Measurements from ENCODE around the gene RALGPS1.

Gene RALGPS1

DNA sequence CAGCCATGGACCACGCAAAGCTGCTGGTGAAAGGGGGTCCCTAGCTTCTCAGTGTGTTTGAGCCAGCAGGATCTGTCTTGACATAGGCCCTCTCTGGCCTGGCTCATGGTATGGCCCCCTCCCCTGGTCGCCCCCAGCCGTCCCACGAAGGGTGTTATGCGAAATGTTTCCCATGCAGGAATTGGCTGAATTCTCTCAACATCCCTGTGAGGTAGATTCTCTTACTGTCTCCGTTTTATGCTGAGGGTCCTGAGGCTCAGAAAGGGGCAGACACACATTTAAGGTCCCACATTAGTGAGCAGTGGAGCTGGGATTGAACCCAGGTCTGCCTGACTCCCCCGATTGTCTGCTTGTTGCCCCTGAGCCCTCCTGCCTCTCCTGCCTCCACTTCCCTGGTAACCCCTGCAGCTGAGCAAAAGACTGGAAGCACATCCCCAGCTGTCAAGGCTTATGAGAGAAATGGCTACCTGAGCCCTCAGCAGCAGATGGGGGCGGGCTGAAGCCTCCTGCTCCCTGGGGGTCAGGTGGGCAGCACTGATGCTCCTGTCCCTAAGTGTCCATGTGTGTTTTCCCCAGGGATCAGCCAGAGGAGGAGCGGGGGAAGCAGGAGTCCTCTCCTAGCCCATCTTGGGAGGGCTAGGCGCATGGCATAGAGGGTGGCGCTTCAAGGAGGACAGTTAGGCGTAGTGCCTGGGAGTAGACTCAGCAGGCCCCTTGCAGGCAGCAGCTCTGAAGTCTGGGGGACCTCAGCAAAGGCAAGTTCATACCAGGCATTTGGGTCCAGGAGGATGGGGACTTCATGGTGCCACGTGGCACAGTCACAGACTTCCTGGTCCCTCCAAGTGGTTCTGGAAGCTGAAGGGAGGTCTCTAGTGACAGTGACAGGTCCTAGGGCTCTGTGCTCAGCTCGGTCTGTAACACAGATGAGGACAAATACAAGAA is 301.0 kb downstream of the RALGPS1 start:
- DNase-seq = no peak

DNA sequence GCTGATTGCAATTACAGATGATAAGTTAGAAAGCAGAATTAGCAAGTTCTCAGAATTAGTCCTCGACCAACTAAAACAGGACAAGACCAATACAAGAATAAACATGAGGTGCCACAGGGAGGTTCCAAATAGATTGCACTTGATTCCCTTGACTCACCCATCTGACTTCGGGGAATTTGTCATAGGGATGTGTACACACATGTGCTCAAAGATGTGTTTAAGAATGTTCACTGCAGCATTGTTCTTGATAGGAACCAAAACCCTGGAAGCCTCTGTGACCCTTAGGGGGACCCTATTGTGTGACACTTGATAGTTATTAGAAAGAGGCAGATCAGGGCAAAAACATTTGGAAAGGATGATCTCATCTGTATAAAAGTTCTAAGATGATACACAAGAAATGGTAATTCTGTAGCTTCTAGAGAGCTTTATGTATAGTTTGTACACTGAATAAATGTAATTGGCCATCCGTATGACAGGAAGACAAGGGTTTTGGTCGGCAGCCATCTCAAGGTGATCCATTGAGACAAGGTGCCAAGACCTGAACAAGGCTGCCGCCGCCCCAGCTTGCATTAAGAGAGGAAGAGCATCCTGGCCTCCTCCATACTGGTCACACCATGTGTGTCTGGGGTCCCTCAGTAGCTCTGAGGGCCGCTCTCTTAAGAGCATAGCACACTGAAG is 301.8 kb downstream of the RALGPS1 start:
- no peak for DNase-seq

- no peak for DNase-seq
These were observed 302.3 kb downstream of the RALGPS1 start for GRCh38 chr9:127216888-127217217.

GRCh38 chr9:127218818-127219217 is 304.2 kb downstream of the RALGPS1 start:
- DNase-seq = no peak

GRCh38 chr9:127219520-127219919 is 304.9 kb downstream of the RALGPS1 start:
- no peak for DNase-seq

DNA sequence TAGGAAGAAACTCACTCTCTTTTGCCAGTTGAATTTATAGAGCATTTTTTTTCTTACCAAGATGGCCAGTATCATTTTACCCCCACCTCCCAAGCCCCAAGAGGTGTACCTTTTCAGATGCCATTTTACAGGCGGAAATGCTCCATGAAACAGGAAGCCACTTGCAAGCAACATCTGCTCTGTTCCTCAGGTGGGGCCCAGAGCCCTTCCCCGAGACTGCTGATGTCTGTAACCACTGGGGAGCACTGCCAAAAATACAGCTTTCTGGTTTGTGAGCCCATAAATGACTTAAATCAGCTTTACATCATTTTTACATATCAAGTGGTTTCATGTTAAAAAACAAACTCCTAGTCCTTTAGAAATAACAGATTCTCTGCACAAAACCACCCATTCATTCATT is 307.1 kb downstream of the RALGPS1 start:
- no peak for DNase-seq

DNA sequence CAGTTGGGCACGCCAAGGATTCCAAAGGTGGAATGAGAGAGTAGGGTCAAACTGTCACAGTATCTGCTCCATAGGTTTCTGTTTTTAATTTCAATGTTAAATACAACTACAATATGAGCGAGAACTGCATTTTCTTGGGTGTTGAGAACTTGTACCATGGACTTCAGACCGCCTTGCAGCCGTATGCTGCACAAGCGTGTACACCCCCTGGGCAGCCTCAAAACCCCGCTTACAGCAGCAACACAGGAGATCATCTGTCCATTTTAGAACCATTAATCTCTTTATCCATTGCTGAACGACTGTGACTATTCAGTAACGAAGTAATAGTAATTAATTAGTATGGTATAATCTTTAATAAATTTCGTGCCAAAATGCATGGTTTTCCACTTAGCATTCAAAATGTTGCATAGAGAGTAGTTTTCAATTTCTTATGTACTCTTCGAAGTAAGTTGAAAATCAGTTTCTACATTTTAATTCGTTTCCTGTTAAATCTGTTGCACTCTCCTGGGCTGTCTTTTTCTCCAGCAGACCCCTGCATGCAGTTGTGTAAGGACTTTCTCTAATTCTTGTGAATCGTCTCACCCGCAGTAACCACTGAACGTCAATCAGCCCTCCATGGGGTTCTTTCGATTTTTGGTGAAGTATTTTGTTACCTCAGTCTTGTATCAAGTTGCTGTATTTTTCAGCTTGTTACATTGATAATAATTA is 308.0 kb downstream of the RALGPS1 start:
- DNase-seq = no peak

GRCh38 chr9:127223266-127223665 is 308.7 kb downstream of the RALGPS1 start:
- no peak for DNase-seq

DNA sequence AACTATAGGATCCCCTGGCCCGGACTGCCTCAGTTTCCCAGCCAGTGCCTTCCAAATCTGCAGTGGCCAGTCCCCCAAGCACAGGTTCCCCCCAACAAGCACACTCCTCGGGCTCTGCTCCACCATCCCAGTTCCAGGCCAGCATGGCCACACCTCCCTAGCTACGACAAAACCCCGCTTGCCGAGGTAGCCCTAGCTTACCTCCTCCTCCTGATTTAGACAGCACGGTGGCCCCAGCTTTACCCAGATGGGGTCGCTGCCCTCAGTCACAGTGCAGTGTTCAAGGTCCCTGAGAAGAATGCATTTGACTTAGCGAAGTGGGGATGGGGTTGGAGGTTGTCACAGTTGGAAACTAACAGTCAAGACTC is 309.2 kb downstream of the RALGPS1 start:
- no peak for DNase-seq

- DNase-seq = peak; percentile 80
These were observed 309.7 kb downstream of the RALGPS1 start for GRCh38 chr9:127224178-127224882.

GRCh38 chr9:127224883-127225739 is 310.5 kb downstream of the RALGPS1 start:
- DNase-seq = peak; percentile 80

- no peak for DNase-seq
These were observed 311.4 kb downstream of the RALGPS1 start for GRCh38 chr9:127225801-127226625.

- no peak for DNase-seq
These were observed 315.3 kb downstream of the RALGPS1 start for GRCh38 chr9:127229691-127230417.

GRCh38 chr9:127231666-127232065 is 317.1 kb downstream of the RALGPS1 start:
- DNase-seq = no peak

DNA sequence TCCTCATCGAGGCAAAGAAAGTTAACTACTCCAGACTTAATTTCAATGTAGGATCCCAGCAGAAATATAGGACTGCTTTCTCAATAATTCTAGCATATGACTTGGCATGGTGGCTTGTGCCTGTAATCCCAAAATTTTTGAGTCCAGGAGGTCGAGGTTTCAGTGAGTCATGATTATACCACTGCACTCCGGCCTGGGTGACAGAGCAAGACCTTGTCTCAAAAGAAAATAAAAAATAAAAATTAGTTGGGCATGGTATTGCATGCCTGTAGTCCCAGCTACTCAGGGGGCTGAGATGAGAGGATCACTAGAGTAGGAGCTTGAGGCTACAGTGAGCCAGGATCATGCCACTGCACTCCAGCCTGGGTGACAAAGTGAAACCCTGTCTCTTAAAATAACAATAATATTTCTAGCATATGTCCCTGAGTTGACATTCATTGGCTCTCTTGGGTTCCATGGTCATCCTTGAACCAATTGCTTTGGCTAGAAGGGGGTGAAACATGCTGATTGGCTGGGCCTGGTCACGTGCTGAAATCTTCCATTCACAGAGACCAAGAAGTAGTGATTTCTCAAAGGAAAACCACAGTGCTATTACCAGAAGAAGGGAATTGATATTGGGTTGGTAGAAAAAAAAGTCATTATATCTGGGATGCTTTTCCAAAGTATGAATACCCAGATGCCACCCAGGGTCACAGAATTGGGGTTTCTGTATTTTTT is 318.4 kb downstream of the RALGPS1 start:
- no peak for DNase-seq

DNA sequence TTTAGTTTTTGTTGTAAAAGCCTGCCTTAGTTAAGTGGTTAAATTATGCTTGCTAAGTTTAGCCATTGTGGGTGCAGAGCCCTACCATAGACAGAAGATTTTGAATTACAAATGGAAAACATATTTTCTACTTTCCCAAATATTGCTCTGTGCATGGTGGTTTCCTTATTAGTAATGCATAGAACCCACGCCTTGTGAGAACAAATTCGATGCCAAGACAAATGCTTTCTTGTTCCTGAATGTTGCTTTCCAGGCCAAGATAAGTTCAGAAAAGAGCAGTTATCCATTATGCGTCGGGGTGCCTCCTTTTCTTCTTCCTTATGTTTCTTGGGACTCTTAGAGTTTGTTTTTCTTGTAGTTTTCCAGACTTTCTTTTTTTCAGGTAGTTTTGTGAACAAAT is 319.0 kb downstream of the RALGPS1 start:
- DNase-seq = no peak

DNA sequence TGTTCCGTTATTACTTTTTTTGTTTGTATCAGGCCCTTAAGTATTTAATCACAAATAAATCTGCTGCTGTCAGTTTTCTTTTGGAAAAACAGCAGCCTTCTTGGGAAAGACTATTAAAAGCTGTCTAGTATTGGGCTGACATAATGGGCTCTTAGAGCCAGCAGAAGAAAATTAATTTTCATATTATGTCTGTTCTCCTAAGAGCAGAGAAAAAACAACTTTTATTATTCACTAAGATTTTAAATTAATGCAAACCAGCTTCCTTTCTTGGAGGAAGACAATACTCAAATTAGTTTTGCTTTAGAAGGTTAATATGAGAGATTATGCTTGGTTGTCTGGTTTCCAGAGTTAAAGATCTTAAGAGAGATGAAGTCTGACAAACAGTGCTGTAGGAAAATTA is 319.4 kb downstream of the RALGPS1 start:
- no peak for DNase-seq

- DNase-seq = no peak
These were observed 323.2 kb downstream of the RALGPS1 start for GRCh38 chr9:127237801-127238200.

DNA sequence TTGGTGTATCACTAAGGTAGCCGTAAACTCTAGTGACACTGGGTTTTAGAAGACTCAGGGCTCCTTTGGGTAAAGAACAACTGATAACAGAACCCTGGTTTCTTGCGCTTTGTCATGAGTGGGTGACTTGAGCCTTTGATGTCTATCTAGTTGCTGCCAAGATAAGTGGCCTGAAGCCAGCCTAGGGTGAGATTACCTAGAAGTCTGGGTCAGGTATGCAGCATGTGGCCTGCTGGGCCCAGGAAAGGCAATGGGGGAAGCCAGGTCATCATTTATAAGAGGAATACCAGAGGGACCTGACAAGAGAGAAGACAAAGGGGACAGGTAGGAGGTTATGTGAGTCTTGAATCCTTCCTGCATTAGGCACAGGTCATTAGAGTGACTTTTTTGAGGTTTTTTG is 326.8 kb downstream of the RALGPS1 start:
- DNase-seq = no peak

Data from NCI-H2227 treated with DMSO at 0.1 percent for 48 hours (cell line).